NCI-H2227 treated with DMSO at 0.1 percent for 48 hours (cell line): ENCODE results near the gene TRIM63.
A peak's percentile ranks its signal among the peaks of the same experiment; 100 is the strongest.

Experiments used
- DNase-seq: peaks from one replicate; lab custom pipeline; 2025; lab: John Stamatoyannopoulos, UW

TRIM63 gene

DNA sequence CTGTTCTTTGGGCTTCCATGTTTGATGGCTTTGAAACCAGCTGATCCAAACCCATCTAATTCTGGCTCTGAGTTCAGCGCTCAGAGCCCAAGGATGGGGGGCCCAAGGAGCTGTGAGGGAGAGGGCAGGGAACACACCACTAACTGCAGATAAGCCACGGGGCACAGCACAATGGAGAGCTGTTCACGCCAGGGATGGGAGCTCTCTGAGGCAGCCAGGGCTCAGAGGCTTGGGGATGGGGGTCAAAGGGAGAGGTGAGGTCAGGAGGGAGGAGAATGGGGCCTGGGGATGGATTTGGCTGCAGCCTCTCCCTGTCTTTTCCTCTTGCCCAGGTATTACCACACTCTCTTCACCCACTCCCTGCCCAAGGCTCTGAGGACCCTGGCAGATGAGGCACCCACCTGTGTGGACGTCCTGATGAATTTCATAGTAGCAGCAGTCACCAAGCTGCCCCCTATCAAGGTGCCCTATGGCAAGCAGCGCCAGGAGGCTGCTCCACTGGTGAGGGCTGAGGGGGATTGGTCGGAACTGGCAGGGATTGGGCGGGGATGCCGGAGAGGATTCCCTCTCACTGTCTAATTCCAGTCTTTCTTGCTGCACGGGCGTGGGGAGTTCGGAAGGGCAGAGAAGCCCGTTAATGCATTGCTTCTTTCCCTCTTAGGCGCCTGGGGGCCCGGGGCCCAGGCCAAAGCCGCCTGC, 32.8 kb downstream of the TRIM63 start:
- DNase-seq, result peak; percentile 35

DNA sequence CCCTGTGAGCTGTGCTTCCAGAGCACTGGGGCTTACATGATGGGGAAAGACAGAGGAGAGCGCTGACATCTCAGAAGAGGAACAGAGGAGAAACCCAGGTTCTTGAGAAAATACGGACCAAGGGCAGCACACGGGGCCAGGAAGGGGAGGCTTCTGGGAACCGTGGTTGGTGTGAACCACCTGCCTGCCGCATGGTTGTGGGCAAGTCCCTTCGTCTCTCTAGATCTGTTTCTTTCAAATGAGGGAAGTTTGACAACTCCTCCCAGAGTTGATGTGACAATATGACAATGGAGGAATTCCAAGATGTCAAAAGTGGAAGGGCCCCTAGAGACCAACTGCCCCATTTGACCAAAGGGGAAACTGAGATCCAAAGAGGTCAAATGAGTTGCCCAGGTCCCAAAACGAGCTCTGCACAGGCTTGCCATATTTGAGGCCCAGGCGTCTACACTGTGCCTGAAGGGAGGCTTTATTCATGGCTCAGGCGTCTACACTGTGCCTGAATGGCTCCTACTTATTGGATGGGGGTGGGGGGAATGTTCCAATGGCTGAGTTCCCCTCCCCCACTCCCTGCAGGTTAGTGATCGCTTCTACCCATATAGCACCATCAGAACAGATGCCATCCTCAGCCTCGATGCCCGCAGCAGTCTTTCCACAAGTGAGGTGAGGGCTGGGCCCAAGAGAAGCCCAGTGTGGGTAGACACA, 34.6 kb downstream of the TRIM63 start:
- DNase-seq, result no peak

DNA sequence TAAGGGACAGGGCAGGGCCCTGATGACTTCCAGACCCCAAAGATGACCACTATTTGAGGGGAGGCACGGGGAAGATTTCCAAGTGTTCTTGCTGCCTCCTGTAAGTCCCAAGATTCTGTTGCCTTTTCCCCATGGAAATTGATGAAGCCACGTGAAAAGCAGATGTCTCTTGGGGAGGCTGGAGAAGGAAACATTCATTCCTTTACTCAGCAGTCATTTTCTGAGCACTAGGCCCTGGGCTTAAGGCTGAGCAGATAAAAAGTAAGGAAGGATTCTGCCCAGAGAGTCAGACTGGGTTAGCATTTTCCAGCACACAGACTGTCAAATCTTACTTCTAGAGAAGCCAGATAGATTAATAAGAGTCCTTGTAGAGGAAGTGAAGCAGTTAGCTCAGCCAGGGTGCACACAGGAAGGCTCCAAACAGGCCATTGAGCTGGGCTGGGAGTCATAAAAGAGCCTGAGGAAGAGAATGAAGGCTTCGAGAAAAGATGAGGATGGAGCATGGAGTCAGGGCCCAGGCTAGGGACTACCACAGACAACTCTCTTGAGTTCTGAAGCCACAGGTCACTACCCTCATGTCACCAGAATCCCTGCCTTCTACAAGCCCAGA, 35.7 kb downstream of the TRIM63 start:
- no peak for DNase-seq

DNA sequence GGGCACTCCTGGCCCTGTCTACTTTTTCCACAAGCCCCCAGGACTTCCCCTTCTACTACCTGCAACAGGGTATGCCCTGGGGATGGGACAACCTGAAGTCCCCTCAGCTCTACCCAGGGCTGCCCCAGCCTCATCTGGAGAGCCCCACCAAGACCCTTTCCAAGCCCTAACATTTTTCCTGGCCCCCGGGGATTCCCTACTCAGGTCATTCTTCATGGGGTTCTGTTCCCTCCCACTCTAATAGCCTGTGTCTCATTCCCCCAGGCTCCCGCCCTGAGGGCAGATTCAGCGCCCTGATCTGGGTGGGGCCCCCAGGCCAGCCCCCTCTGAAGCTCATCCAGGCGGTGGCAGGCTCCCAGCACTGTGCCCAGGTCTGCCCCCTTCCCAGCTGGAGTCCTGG, 36.2 kb downstream of the TRIM63 start:
- no peak for DNase-seq

DNA sequence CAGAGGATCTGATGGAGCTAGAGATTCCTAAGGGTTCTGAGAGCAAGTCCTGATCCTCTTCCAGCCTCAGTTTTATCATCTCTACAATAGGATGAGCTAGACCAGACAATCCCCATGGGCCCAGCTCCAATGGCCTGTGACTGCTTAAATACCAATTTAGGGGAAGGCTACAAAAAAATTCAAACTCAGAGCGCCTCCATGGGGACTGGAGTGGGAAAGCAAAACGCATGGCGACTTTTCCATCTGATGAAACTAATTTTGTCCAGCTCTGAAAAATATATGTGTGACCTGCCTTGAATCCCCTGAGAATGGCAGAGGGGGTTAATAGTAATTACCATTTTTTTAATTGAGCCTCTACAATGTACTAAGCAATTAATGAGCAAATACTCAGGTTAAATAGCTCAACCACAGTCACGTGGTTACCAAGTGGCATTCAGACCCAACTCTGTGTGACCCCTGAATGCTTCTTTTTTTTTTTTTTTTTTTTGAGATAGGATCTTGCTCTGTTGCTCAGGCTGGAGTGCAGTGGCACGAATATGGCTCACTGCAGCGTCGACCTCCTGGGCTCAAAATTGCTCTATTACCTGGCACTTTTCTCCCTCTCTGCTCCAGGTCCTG, 37.5 kb downstream of the TRIM63 start:
- no peak for DNase-seq

DNA sequence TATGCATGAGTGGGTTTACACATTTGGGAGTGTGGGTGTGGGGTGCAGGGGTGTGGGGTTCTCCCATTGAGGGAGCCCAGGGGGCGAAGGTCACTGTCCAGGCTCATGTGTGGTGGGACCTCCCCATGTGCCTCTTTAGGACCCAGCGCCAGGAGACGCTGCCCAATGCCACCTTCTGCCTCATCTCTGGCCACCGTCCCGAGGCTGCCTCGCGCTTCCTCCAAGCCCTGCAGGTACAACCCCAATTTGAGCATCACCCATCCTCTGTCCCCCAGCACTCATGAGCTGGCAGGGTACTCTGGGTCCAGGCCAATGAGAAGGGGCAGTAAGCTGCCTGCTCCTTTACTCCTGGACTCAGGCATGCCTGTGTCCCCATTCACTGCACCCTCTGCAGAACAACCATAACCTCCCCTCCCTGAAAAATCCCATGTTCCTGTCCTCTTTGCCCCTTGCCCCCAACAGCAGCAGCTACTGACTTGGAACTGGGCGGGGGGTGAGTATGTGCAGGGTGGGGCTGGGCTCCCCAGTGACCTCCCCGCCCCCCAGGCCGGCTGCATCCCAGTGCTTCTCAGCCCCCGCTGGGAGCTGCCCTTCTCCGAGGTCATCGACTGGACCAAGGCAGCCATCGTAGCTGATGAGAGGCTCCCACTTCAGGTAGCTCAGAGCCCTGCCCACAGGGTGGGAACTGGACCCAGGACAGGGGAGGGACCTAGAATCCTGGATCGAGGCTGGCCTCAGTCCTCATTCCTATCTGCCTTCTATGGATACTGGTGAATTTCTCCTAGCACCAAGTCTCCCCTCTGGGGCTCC, 38.2 kb downstream of the TRIM63 start:
- DNase-seq, result no peak

DNA sequence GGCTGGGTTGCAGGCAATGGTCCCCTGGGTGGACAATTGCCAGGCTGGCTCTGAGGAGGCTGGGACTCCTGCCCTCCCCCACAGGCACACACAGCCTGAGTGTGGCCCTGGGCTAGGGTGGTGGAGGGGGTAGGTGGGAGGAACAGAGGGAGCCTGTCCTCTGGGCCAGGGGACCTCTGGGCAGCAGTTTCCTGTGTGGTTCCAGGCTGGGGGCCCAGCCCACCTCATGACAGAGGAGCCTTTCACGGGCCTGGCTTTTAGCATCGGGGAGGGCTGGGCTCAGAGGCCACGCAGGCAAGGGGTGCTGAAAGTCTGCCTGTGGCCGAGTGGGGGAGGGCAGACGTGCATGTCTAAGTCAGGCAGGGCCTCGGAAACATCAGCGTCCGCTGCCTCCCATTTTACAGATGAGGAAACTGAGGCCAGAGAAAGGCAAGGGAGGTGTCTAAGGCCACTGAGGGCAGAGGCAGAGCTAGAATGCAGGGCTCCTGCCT, 38.9 kb downstream of the TRIM63 start:
- DNase-seq, result no peak

DNA sequence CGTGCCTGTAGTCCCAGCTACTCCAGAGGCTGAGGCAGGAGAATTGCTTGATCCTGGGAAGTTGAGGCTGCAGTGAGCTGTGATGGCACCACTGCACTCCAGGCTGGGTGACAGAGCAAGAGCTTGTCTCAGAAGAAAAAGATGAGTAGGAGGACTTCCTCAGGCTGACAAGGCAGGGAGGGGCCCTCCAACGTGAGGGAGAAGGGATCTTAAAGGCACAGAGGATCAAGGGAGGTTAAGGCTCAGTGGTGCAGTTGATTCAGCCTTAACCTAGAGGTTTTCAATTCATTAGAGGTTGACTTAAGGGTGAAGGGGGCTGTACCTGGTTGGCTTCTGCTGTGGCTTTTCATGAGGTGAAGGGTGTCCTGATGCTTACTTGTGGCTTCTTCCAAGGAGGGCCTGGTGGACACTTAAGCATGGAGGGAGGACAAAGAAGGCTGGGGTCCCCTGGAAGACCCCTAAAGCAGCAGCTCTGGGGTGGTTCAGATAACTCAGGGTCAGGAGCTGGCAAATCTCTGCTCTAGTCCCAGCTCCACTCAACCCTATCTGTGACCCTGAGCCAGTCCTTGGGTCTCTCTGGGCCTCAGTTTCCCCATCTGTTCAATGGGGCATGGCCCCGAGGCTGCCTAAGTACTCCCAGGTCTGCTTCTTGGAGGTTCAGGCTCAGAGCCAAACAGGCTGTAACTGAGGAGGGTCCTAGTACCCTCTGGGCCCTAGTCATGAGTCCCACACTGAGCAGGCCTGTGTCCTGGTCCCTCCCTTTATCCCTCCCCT, 39.5 kb downstream of the TRIM63 start:
- no peak for DNase-seq

DNA sequence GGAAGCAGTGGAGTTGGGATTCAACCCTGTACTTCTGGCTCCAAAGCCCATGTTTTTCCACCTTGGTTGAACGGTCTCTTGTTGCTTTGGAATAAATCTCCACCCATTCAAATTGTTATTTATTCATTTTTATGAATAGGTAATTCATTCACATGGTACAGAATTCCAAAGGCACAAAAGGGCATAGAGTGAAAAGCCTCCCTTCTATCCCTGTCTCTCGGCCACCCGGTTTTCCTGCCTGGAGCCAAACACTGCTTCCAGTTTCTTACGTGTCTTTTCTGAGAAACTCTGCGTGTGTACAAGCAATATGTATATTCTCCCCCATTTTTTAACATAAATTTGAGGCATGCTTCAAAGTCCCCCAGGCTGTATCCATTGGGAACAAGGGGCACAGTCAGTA, 41.9 kb downstream of the TRIM63 start:
- no peak for DNase-seq

DNA sequence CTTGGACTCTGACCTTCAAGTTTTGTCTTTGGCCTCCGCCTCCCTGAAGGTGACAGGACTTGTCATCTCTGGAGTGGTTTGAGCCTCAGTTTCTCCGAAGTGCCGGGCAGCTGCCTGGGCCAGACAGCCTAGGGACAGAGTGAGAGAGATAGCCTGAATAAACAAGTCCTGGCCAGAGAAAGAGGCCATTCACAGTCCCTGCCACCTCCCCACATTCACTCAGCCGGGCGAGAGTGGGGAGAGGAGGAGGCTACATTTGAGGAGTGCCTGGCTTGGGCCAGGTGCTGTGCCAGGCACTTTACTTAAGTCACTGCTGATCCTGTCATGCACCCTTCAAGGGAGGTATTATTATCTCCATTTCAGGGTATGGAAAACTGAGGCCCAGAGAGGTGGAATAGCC, 42.4 kb downstream of the TRIM63 start:
- no peak for DNase-seq

DNA sequence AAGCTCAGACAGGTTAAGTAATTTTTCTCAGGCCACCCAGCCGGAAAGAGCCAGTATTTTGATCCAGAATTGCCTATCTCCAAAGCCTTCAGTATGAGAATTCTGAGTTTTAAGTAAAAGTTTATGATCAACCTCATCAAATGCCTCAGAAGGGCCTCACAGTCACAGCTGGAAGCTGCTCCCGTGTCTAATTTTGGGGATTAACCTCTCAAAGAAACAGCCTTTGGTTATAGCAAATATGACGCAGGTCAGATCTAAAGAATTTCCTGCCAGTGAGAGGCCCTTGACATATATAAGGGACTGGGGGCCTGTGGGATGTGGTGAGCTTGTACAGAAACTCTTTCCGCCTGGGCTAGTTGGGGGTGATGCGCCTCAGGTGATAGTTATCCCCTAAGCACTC, 43.6 kb downstream of the TRIM63 start:
- no peak for DNase-seq

DNA sequence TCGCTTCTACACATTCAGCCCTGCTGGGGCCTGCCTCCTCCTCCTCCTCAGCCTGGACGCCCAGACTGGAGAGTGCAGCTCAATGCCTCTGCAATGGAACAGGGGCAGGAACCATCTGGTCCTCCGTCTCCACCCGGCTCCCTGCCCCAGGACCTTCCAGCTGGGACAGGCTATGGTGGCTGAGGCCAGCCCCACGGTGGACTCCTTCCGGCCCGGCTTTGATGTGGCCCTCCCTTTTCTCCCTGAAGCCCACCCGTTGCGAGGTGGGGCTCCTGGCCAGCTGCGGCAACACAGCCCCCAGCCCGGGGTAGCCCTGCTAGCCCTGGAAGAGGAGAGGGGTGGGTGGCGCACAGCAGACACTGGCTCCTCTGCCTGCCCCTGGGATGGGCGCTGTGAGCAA, 44.4 kb downstream of the TRIM63 start:
- DNase-seq, result no peak

DNA sequence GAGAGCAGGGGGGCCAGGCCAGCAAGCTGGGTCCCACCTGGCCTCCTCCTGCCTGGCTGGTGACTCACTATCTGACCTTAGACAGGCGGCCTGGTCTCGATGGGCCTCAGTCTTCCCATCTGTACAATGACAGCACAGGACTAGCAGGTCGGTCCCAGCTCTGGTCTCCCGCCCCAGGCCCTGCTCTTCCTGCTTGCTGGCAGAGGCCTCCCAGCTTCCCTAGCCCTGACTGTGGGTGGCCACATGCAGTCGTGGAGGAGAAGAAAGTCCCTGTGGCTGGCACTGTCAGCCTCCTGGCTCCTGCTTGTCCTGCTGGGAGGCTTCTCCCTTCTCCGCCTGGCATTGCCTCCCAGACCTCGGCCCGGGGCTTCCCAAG, 45.0 kb downstream of the TRIM63 start:
- no peak for DNase-seq

DNA sequence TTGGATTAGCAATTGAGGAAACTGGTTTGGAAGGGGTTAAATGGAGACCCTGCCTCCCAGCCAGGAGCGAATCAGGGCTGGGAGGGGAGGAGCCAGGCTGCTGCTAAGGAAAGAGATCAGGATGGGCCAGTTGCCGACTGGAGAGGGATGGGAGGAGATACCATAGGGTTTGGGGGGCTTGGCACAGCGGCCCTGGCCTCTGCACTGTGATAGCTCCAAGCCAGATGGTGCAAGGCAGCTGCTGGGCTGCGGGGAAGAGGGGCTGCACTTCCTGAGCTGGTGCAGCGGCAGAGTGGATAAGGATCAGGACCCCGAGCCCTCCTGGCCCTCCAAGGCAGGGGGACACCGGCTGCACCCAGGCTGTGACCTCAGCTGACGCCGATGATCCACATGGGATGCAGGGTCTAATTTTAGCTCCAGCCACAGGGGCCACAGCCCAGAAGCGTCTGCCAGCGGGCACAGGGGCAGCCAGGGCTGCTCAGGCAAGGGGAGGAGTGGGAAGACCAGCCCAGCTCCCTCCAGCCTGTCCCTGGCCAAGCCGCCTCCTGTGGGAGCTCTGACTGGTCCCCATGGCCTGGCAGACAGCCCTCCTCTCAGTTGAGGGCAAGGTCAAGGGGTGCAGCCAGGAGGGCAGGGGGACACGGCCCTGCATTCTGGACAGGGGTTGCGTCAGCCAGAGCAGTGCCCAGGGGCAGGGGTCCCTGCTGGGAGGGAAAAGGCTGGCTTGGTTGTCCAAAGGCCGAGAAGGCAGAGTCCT, 45.6 kb downstream of the TRIM63 start, which contains the start of gene EXTL1:
EXTL1 (plus strand) TSS at position 129 of the 757 bp plus-strand sequence. CDS start 872 bp downstream, outside the sequence.
- peak; percentile 55 for DNase-seq

DNA sequence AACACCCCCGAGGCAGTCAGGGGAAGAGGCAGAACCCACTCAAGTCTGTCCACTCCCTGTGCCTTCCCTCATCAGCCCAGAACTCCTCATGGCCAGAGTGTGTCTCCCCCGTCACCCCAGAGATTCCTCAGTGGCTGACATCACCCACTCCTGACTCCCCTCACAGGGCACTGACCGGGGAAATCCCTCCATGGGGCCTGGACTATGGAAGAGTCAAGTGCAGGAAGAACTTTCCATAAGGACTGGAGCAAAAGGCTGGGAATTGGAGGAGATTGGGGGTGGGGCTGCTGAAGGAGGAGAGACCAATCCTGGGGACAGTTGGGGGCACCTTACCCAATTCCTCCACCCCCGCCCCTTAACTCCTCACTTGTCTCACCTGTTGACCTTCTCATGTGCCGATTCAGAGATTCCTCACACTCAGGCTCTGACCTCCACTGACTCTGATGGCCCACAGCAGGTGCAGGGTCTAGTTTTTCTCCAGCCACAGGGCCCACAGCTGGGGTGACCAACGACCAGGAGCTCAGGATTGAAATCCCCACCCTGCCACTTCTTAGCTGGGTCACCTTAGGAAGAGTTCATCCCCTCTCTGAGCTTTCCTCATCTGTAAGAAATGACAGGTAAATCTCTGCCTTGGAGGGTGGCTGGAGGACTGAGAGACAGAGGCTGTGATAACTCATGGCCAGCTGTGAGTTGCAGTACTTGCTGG, 46.3 kb downstream of the TRIM63 start:
- no peak for DNase-seq

DNA sequence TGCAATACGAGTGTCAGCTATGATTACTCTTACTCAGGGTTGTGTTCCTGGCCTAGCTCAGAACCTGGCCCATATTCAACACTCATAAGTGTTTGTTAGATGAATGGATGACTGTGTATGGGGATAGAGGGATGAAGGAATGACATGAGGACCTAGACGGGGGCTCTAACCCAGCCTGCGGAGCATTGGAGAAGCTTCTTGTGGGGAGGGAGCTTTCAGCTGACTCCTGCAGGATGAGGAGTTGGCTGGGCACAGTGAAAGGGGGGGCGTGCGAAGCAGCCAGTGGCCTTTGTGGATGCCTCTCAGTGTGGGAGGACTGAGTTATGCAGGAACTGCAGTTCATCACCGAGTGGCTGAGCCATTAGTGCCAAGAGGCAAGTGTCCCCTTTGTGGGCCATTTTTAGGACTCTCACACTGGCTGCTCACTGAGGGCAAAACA, 47.1 kb downstream of the TRIM63 start:
- DNase-seq, result no peak

DNA sequence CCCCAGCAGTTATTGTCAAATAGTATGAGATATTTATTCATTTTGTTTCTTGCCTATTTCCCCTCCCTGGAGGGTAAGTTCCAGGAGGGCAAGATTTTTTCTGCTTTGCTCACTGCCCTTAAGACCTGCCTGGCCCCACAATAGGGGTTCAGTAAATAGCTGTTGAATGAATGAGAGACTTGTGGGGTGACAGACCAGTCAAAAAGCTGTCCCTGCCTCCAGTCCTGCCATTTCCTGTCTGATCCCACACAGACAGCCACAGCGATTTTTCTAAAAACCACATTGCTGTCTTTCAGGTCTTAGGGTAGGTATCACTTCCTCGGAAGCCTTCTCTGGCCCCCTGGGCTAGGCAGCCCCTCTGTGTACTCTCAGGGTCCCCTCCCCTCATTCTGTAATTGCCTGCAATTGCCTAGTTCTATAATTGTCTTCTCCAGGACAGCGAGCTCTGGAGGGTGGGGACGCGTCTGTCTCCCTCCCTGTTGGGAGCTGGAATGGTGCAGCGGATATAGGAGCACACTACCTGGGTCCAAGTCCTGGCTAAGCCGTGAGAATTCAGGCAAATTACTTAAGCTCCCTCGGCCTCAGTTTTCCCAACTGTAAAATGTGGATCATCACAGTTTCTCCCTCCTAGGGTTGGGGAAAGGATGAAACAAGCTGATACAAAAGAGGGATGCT, 47.7 kb downstream of the TRIM63 start:
- peak; percentile 22 for DNase-seq

DNA sequence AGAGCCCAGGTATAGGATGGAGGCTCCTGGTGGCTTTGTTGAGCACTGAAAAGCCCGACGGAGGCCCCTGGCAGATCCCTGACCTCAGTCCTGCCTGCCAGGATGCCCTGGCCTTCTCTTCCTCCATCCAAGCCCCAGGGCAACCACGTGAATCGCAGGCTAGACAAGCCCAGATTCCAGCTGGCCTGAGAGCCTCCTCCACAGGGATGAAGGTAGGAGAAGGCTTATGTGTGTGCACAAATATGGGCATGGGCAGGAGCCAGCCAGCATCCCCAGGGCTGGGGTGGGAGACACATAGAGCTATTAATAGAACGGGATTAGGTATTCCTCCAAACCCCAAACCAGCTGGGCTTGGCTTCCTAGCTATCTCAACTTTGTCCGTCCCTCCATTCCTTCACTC, 49.8 kb downstream of the TRIM63 start:
- DNase-seq, result no peak

DNA sequence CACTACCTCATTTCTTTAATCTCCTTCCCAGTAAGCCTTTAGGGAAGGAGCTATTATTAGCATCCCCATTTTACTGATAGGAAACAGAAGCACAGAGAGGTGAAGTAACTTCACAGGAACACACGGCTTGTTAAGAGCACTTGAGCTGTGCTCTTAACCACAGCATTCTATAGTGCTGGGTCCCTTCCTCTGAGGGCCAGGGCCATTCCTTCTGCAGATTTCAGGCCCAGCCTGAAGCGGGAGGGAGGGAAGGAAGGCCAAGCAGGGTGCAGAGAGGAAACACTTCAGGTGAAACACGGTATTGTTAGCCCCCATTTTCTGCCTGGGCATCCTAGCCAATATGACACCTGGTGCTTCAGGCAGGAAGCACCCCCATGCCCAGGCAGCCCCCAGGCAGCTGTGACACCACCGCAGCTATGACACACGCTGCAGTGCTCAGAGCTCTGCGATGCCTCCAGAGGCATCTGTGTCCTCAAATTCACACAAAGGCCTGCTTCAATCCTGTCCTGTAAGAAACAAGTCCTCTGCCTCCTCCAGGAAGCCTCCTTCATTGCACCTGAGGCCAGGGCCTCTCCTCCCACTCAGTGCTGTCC, 50.4 kb downstream of the TRIM63 start:
- DNase-seq, result no peak
